ENCODE data around the gene PALLD. TPM values are rescaled to one million over a fixed set of nuclear protein-coding genes. Genes with fewer than 3 reads are reported as not detected.

The PALLD gene
- total RNA-seq, 2 donors from 2014 or later: 705 to 752 TPM

DNA sequence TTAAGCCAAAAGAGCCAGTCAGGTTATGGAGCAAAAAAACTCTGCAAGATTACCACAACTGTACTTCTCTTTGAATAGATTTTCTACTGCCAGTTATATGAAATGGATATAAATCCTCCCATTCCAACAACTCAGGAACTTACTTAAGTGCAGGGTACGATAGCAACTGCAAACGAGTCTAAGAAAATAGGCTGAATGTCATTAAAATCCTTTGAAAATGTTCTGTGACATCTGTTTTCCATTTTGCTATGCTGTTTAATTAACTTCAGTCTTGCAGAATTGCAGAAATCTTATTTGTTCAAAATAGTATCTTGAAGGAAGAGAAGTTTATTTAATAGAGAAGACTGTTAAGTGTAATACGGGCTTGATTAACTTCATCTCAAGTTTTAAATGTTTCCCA lies 243.8 kb downstream of the PALLD start:
- ATAC-seq (ENCODE audit: insufficient number of reproducible peaks, low FRiP score, low read depth) (no peak), DNase-seq (ENCODE audit: low spot score) (no peak)
- Histone ChIP-seq H3K27me3 (replicated peaks; ENCODE audit: insufficient read depth) (no peaks in the 10 kb centered on the region), H3K36me3 (no peaks in the 10 kb centered on the region), H3K4me3 (no peak overlapping the region), H3K27ac (no peak overlapping the region), H3K9me3 (no peaks in the 10 kb centered on the region), H3K4me1 (ENCODE audit: control insufficient read depth in 1 of 2, low read depth in 2 of 2) (peaks cover 0 to 14% of the 10 kb centered on the region in 2 donors)
- TF ChIP-seq, protein P1, sequence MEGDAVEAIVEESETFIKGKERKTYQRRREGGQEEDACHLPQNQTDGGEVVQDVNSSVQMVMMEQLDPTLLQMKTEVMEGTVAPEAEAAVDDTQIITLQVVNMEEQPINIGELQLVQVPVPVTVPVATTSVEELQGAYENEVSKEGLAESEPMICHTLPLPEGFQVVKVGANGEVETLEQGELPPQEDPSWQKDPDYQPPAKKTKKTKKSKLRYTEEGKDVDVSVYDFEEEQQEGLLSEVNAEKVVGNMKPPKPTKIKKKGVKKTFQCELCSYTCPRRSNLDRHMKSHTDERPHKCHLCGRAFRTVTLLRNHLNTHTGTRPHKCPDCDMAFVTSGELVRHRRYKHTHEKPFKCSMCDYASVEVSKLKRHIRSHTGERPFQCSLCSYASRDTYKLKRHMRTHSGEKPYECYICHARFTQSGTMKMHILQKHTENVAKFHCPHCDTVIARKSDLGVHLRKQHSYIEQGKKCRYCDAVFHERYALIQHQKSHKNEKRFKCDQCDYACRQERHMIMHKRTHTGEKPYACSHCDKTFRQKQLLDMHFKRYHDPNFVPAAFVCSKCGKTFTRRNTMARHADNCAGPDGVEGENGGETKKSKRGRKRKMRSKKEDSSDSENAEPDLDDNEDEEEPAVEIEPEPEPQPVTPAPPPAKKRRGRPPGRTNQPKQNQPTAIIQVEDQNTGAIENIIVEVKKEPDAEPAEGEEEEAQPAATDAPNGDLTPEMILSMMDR (IDR thresholded peaks at IDR 0.05): no peak

DNA sequence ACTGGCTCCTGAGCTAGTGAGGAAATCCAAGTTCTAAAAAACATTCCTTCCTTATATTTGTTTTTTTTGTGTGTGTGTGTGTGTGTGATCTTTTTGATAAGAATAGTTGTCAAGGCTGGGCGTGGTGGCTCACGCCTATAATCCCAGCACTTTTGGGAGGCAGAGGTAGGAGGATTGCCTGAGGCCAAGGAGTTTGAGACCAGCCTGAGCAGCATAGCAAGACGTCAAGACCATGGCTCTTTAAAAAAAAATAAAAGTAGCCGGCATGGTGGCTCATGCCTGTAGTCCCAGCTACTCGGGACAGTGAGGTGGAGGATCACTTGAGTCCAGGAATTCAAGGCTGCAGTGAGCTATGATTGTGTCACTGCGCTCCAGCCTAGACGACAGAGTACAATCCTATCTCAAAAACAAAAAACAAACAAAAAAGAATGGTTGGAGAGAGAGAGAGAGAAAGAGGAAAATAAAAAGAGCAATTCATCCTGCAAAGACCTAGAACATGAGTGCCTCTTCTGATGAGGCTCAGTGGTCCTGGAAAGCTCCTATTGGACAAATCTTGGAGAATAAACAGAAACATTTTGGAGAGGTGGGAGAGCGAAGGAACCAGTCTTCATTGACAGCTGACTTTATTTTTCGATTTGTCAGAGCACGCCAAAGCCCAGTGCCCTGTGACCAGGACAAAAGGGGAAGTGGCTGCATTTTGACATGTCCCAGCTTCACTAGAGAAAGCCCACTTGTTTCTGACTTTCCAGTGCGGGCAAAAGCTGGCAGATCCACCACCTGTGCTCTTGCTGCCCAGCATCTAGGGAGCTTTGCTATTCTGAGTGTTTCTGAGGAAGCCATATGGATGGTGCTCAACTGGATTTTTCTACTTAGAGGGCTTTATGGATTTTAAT lies 244.7 kb downstream of the PALLD start:
- Histone ChIP-seq H3K27ac (no peak overlapping the region), H3K4me3 (no peak overlapping the region), H3K9me3 (no peaks in the 10 kb centered on the region), H3K4me1 (ENCODE audit: control insufficient read depth in 1 of 2, low read depth in 2 of 2) (peaks cover 0 to 6% of the 10 kb centered on the region in 2 donors), H3K36me3 (no peaks in the 10 kb centered on the region), H3K27me3 (replicated peaks; ENCODE audit: insufficient read depth) (no peaks in the 10 kb centered on the region)
- TF ChIP-seq, protein P1 (IDR thresholded peaks at IDR 0.05): no peak
- DNase-seq (ENCODE audit: low spot score) (no peak), ATAC-seq (ENCODE audit: insufficient number of reproducible peaks, low FRiP score, low read depth) (no peak)

DNA sequence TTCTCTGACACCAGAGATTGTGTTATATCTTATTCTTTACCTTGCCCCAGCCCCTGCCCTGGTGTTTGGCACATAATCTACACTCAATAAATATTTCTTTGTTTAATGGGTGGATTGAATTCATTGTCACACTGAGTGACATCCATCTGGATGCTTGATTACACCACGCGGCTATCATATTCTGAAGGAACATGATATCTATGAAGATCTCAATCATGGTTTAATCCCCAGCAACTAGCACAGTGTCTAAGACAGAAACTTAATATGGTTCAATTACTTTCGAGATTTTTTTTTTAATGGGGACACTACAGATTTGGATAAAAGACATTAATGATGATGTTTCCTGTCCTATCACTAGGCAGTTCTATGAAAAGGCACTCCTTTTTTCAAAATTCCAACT lies 246.3 kb downstream of the PALLD start:
- Histone ChIP-seq H3K4me1 (ENCODE audit: control insufficient read depth in 1 of 2, low read depth in 2 of 2) (no peaks in the 10 kb centered on the region), H3K27ac (no peak overlapping the region)

DNA sequence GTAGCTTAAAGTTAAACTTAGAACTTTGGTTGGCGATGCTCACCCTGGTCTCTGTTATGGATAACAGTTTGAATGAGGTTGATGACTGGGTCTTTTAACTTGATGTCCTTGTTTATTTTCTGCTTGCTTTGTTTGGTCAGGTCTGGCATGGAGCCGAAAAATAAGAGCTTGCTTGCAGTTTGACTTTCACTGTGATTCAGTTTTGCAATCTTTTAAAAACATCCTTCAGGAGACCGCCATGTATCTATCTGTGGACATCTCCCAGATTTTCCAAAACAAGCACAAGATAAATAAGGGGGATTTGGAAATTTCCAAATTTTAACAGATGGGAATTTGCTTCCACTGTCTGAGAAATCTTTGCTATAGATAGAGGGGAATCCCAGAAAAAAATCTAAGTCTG lies 246.7 kb downstream of the PALLD start:
- no peak for DNase-seq (ENCODE audit: low spot score)
- Histone ChIP-seq H3K4me1 (ENCODE audit: control insufficient read depth in 1 of 2, low read depth in 2 of 2) (no peaks in the 10 kb centered on the region), H3K27me3 (replicated peaks; ENCODE audit: insufficient read depth) (no peaks in the 10 kb centered on the region), H3K9me3 (no peaks in the 10 kb centered on the region), H3K27ac (no peak overlapping the region), H3K36me3 (no peaks in the 10 kb centered on the region), H3K4me3 (no peak overlapping the region)
- TF ChIP-seq, protein P1 (IDR thresholded peaks at IDR 0.05): no peak
- no peak for ATAC-seq (ENCODE audit: insufficient number of reproducible peaks, low FRiP score, low read depth)

More for the DNA sequence above, 246.3 kb downstream of the PALLD start:
- Histone ChIP-seq H3K27me3 (replicated peaks; ENCODE audit: insufficient read depth) (no peaks in the 10 kb centered on the region), H3K36me3 (no peaks in the 10 kb centered on the region), H3K9me3 (no peaks in the 10 kb centered on the region), H3K4me3 (no peak overlapping the region)
- DNase-seq (ENCODE audit: low spot score) (no peak), ATAC-seq (ENCODE audit: insufficient number of reproducible peaks, low FRiP score, low read depth) (no peak)
- TF ChIP-seq, protein P1 (IDR thresholded peaks at IDR 0.05): no peak

DNA sequence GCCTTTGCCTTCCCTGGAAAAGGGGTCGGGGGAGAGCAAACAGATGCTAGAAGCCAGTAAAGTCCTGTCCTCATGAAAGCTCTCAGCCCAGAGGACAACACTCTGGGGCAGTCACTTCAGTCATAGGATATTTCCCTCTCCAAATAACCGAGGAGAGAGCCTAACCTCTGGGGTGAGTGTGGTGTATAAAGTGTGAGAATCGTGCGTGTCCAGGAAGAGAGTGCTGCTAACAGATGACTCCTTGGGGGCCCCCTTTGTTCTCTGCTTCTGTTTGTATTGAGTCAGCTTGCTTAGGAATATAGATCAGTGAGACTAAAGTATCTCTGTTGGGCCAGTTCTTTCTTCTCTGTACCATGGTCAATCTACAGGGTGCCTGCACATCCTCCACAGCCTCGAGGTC lies 247.2 kb downstream of the PALLD start:
- H3K27me3 ChIP-seq (replicated peaks; ENCODE audit: insufficient read depth): no peaks in the 10 kb centered on the region
- DNase-seq (ENCODE audit: low spot score) (no peak), ATAC-seq (ENCODE audit: insufficient number of reproducible peaks, low FRiP score, low read depth) (no peak)
- no peaks in the 10 kb centered on the region for H3K9me3 ChIP-seq
- H3K27ac ChIP-seq: no peak overlapping the region
- no peaks in the 10 kb centered on the region for H3K4me1 ChIP-seq (ENCODE audit: control insufficient read depth in 1 of 2, low read depth in 2 of 2)
- TF ChIP-seq, protein P1 (IDR thresholded peaks at IDR 0.05): no peak
- H3K36me3 ChIP-seq: no peaks in the 10 kb centered on the region
- H3K4me3 ChIP-seq: no peak overlapping the region
